ENCODE results near the gene KCNK2.

Gene KCNK2

GRCh38 chr1:215059947-215060346 is 22.6 kb upstream of the KCNK2 start:
- H3K27ac ChIP-seq (ENCODE audit: low read depth, low read length), result no peak overlapping the region
- H3K27me3 ChIP-seq (ENCODE audit: control insufficient read depth, insufficient read depth, low read length), result no peaks in the 10 kb centered on the region
- H3K4me1 ChIP-seq (ENCODE audit: control insufficient read depth, insufficient read depth, low read length), result peaks cover 17% of the 10 kb centered on the region
- no peaks in the 10 kb centered on the region for H3K9me3 ChIP-seq (ENCODE audit: control insufficient read depth, insufficient read depth, low read length)
- no peaks in the 10 kb centered on the region for H3K36me3 ChIP-seq (ENCODE audit: control insufficient read depth, insufficient read depth, low read length)
- H3K9ac ChIP-seq (ENCODE audit: low read depth, low read length), result no peak overlapping the region
- no peak overlapping the region for H3K4me3 ChIP-seq (ENCODE audit: low read depth, low read length)

- Histone ChIP-seq H3K27ac (ENCODE audit: low read depth, low read length) (no peak overlapping the region), H3K9ac (ENCODE audit: low read depth, low read length) (no peak overlapping the region), H3K4me3 (ENCODE audit: low read depth, low read length) (no peak overlapping the region), H3K36me3 (ENCODE audit: control insufficient read depth, insufficient read depth, low read length) (no peaks in the 10 kb centered on the region), H3K9me3 (ENCODE audit: control insufficient read depth, insufficient read depth, low read length) (no peaks in the 10 kb centered on the region), H3K27me3 (ENCODE audit: control insufficient read depth, insufficient read depth, low read length) (no peaks in the 10 kb centered on the region), H3K4me1 (ENCODE audit: control insufficient read depth, insufficient read depth, low read length) (no peaks in the 10 kb centered on the region)
Observed at GRCh38 chr1:215064327-215064726, 18.2 kb upstream of the KCNK2 start.

- no peaks in the 10 kb centered on the region for H3K27me3 ChIP-seq (ENCODE audit: control insufficient read depth, insufficient read depth, low read length)
- H3K27ac ChIP-seq (ENCODE audit: low read depth, low read length), result no peak overlapping the region
- H3K4me3 ChIP-seq (ENCODE audit: low read depth, low read length), result no peak overlapping the region
Observed at GRCh38 chr1:215071078-215071477, 11.5 kb upstream of the KCNK2 start.

GRCh38 chr1:215076322-215076721 is 6.2 kb upstream of the KCNK2 start:
- no peaks in the 10 kb centered on the region for H3K9me3 ChIP-seq (ENCODE audit: control insufficient read depth, insufficient read depth, low read length)
- no peak overlapping the region for H3K27ac ChIP-seq (ENCODE audit: low read depth, low read length)
- H3K36me3 ChIP-seq (ENCODE audit: control insufficient read depth, insufficient read depth, low read length), result no peaks in the 10 kb centered on the region
- H3K4me1 ChIP-seq (ENCODE audit: control insufficient read depth, insufficient read depth, low read length), result no peaks in the 10 kb centered on the region
- H3K27me3 ChIP-seq (ENCODE audit: control insufficient read depth, insufficient read depth, low read length), result peaks cover 44% of the 10 kb centered on the region
- H3K4me3 ChIP-seq (ENCODE audit: low read depth, low read length), result no peak overlapping the region
- no peak overlapping the region for H3K9ac ChIP-seq (ENCODE audit: low read depth, low read length)

More at GRCh38 chr1:215071078-215071477, 11.5 kb upstream of the KCNK2 start:
- H3K9ac ChIP-seq (ENCODE audit: low read depth, low read length), result no peak overlapping the region
- H3K36me3 ChIP-seq (ENCODE audit: control insufficient read depth, insufficient read depth, low read length), result no peaks in the 10 kb centered on the region
- H3K4me1 ChIP-seq (ENCODE audit: control insufficient read depth, insufficient read depth, low read length), result no peaks in the 10 kb centered on the region
- no peaks in the 10 kb centered on the region for H3K9me3 ChIP-seq (ENCODE audit: control insufficient read depth, insufficient read depth, low read length)

GRCh38 chr1:215079456-215079855 is 3.1 kb upstream of the KCNK2 start:
- Histone ChIP-seq H3K27me3 (ENCODE audit: control insufficient read depth, insufficient read depth, low read length) (peaks cover 73% of the 10 kb centered on the region), H3K9me3 (ENCODE audit: control insufficient read depth, insufficient read depth, low read length) (no peaks in the 10 kb centered on the region)

GRCh38 chr1:215081661-215082531 is 641 bp upstream of the KCNK2 start:
- no peaks in the 10 kb centered on the region for H3K36me3 ChIP-seq (ENCODE audit: control insufficient read depth, insufficient read depth, low read length)
- H3K27me3 ChIP-seq (ENCODE audit: control insufficient read depth, insufficient read depth, low read length), result peaks cover 98% of the 10 kb centered on the region
- H3K9me3 ChIP-seq (ENCODE audit: control insufficient read depth, insufficient read depth, low read length), result no peaks in the 10 kb centered on the region
- H3K9ac ChIP-seq (ENCODE audit: low read depth, low read length), result no peak overlapping the region
- 0 out of 2 replicates have a peak, but pooled peaks cover 7% of the 10 kb centered on the region for H3K4me1 ChIP-seq (ENCODE audit: control insufficient read depth, insufficient read depth, low read length)
- no peak overlapping the region for H3K27ac ChIP-seq (ENCODE audit: low read depth, low read length)
- peak overlapping the region; percentile 65 for H3K4me3 ChIP-seq (ENCODE audit: low read depth, low read length)

More at GRCh38 chr1:215079456-215079855, 3.1 kb upstream of the KCNK2 start:
- Histone ChIP-seq H3K4me3 (ENCODE audit: low read depth, low read length) (no peak overlapping the region), H3K4me1 (ENCODE audit: control insufficient read depth, insufficient read depth, low read length) (0 out of 2 replicates have a peak, but pooled peaks cover 7% of the 10 kb centered on the region), H3K36me3 (ENCODE audit: control insufficient read depth, insufficient read depth, low read length) (no peaks in the 10 kb centered on the region), H3K27ac (ENCODE audit: low read depth, low read length) (no peak overlapping the region), H3K9ac (ENCODE audit: low read depth, low read length) (no peak overlapping the region)

- Histone ChIP-seq H3K4me1 (ENCODE audit: control insufficient read depth, insufficient read depth, low read length) (0 out of 2 replicates have a peak, but pooled peaks cover 7% of the 10 kb centered on the region), H3K9ac (ENCODE audit: low read depth, low read length) (no peak overlapping the region), H3K9me3 (ENCODE audit: control insufficient read depth, insufficient read depth, low read length) (no peaks in the 10 kb centered on the region), H3K27me3 (ENCODE audit: control insufficient read depth, insufficient read depth, low read length) (peaks cover 96% of the 10 kb centered on the region), H3K36me3 (ENCODE audit: control insufficient read depth, insufficient read depth, low read length) (no peaks in the 10 kb centered on the region), H3K27ac (ENCODE audit: low read depth, low read length) (no peak overlapping the region), H3K4me3 (ENCODE audit: low read depth, low read length) (peak overlapping the region; percentile 54)
Observed at GRCh38 chr1:215083383-215083961, 935 bp downstream of the KCNK2 start.

- Histone ChIP-seq H3K4me3 (ENCODE audit: low read depth, low read length) (no peak overlapping the region), H3K9ac (ENCODE audit: low read depth, low read length) (no peak overlapping the region), H3K27me3 (ENCODE audit: control insufficient read depth, insufficient read depth, low read length) (peaks cover 85% of the 10 kb centered on the region), H3K36me3 (ENCODE audit: control insufficient read depth, insufficient read depth, low read length) (no peaks in the 10 kb centered on the region), H3K9me3 (ENCODE audit: control insufficient read depth, insufficient read depth, low read length) (no peaks in the 10 kb centered on the region), H3K4me1 (ENCODE audit: control insufficient read depth, insufficient read depth, low read length) (0 out of 2 replicates have a peak, but pooled peaks cover 7% of the 10 kb centered on the region), H3K27ac (ENCODE audit: low read depth, low read length) (no peak overlapping the region)
Observed at GRCh38 chr1:215084621-215085020, 2.1 kb downstream of the KCNK2 start.

- Histone ChIP-seq H3K9ac (ENCODE audit: low read depth, low read length) (no peak overlapping the region), H3K36me3 (ENCODE audit: control insufficient read depth, insufficient read depth, low read length) (no peaks in the 10 kb centered on the region), H3K4me3 (ENCODE audit: low read depth, low read length) (no peak overlapping the region), H3K27me3 (ENCODE audit: control insufficient read depth, insufficient read depth, low read length) (peaks cover 55% of the 10 kb centered on the region), H3K27ac (ENCODE audit: low read depth, low read length) (no peak overlapping the region), H3K4me1 (ENCODE audit: control insufficient read depth, insufficient read depth, low read length) (0 out of 2 replicates have a peak, but pooled peaks cover 3% of the 10 kb centered on the region), H3K9me3 (ENCODE audit: control insufficient read depth, insufficient read depth, low read length) (no peaks in the 10 kb centered on the region)
Observed at GRCh38 chr1:215087603-215088002, 5.1 kb downstream of the KCNK2 start.

GRCh38 chr1:215094381-215094780 is 11.8 kb downstream of the KCNK2 start:
- no peak overlapping the region for H3K4me3 ChIP-seq (ENCODE audit: low read depth, low read length)
- H3K36me3 ChIP-seq (ENCODE audit: control insufficient read depth, insufficient read depth, low read length), result no peaks in the 10 kb centered on the region
- no peak overlapping the region for H3K27ac ChIP-seq (ENCODE audit: low read depth, low read length)
- no peak overlapping the region for H3K9ac ChIP-seq (ENCODE audit: low read depth, low read length)
- no peaks in the 10 kb centered on the region for H3K4me1 ChIP-seq (ENCODE audit: control insufficient read depth, insufficient read depth, low read length)
- H3K9me3 ChIP-seq (ENCODE audit: control insufficient read depth, insufficient read depth, low read length), result no peaks in the 10 kb centered on the region
- no peaks in the 10 kb centered on the region for H3K27me3 ChIP-seq (ENCODE audit: control insufficient read depth, insufficient read depth, low read length)

GRCh38 chr1:215095524-215095923 is 13.0 kb downstream of the KCNK2 start:
- Histone ChIP-seq H3K4me3 (ENCODE audit: low read depth, low read length) (no peak overlapping the region), H3K36me3 (ENCODE audit: control insufficient read depth, insufficient read depth, low read length) (no peaks in the 10 kb centered on the region)

More at GRCh38 chr1:215095524-215095923, 13.0 kb downstream of the KCNK2 start:
- Histone ChIP-seq H3K27ac (ENCODE audit: low read depth, low read length) (no peak overlapping the region), H3K9me3 (ENCODE audit: control insufficient read depth, insufficient read depth, low read length) (no peaks in the 10 kb centered on the region), H3K4me1 (ENCODE audit: control insufficient read depth, insufficient read depth, low read length) (no peaks in the 10 kb centered on the region), H3K9ac (ENCODE audit: low read depth, low read length) (no peak overlapping the region), H3K27me3 (ENCODE audit: control insufficient read depth, insufficient read depth, low read length) (no peaks in the 10 kb centered on the region)

All from HUES48 (cell line).